Naive B cell (primary cell): Measurements from ENCODE around the gene LRRC31. TPM values are rescaled to one million over a fixed set of nuclear protein-coding genes. Genes with fewer than 3 reads are reported as not detected.

Source experiments
- ATAC-seq, 2 donors: fragments of 150-1000 bp; cut with Tn5 transposase; 2 replicates each; pipeline ENCODE4 v1.10.0; 2021; ENCODE audit warnings: low read depth in 2 of 2, mild to moderate bottlenecking in 2 of 2, moderate library complexity in 2 of 2
- DNase-seq: peaks from one replicate; pipeline ENCODE4 v3.0.0; 2022
- H3K27ac Mint-ChIP-seq, 6 donors: one replicate each; pipeline ENCODE4 v1.8.0; 2020 to 2022; ENCODE audit warnings: mild to moderate bottlenecking in 6 of 6, mixed read lengths in 6 of 6, moderate library complexity in 5 of 6, inconsistent platforms in 2 of 6
- H3K27me3 Mint-ChIP-seq, 3 donors: one replicate each; pipeline ENCODE4 v1.8.0; 2021 to 2022; ENCODE audit warnings: mixed read lengths in 3 of 3, mild to moderate bottlenecking in 1 of 3
- H3K36me3 Mint-ChIP-seq, 2 donors: one replicate each; pipeline ENCODE4 v1.8.0; 2020 to 2022; ENCODE audit warnings: mixed read lengths in 2 of 2, inconsistent platforms in 1 of 2, mild to moderate bottlenecking in 1 of 2
- H3K4me1 Mint-ChIP-seq, 3 donors: one replicate each; pipeline ENCODE4 v1.8.0; 2020 to 2022; ENCODE audit warnings: mixed read lengths in 3 of 3, inconsistent platforms in 1 of 3, mild to moderate bottlenecking in 1 of 3, moderate library complexity in 1 of 3
- H3K4me3 Mint-ChIP-seq, 8 donors: one replicate each; pipeline ENCODE4 v1.8.0; 2020 to 2022; ENCODE audit warnings: mild to moderate bottlenecking in 8 of 8, mixed read lengths in 8 of 8, moderate library complexity in 8 of 8, inconsistent platforms in 2 of 8
- H3K9me3 Mint-ChIP-seq, 7 donors: one replicate each; pipeline ENCODE4 v1.8.0; 2020 to 2022; ENCODE audit warnings: mixed read lengths in 7 of 7, mild to moderate bottlenecking in 5 of 7, inconsistent platforms in 2 of 7, moderate library complexity in 1 of 7
- polyA plus RNA-seq, 6 donors: library from polyadenylated mRNA; unstranded; fragments of 300-500 nt; fragmentation: Illumina TruSeq; gene quantifications; one replicate each; pipeline ENCODE4 v1.2.3, GENCODE V29; 2021; ENCODE audit warnings: low read depth in 6 of 6

LRRC31 gene
- polyA plus RNA-seq, 6 donors from 2014 or later, result not detected

GRCh38 chr3:169850618-169851017, 19.1 kb downstream of the LRRC31 start:
- ATAC-seq (no peak), DNase-seq (no peak)
- Mint-ChIP-seq H3K9me3 (no peaks in the 10 kb centered on the region), H3K4me1 (peaks cover 24 to 44% (median 28%) of the 10 kb centered on the region in 3 donors), H3K27ac (no peak overlapping the region), H3K4me3 (no peak overlapping the region), H3K36me3 (no peaks in the 10 kb centered on the region), H3K27me3 (no peaks in the 10 kb centered on the region)

GRCh38 chr3:169848741-169849140, 21.0 kb downstream of the LRRC31 start:
- peak overlapping the region in 1 of 8 donors; percentile 30 for H3K4me3 Mint-ChIP-seq
- no peak for ATAC-seq
- H3K27ac Mint-ChIP-seq, result peak overlapping the region in 1 of 6 donors; percentile 81

GRCh38 chr3:169847896-169848295, 21.8 kb downstream of the LRRC31 start:
- Mint-ChIP-seq H3K9me3 (no peaks in the 10 kb centered on the region), H3K36me3 (no peaks in the 10 kb centered on the region), H3K4me1 (peaks cover 31 to 59% (median 41%) of the 10 kb centered on the region in 3 donors), H3K4me3 (peak overlapping the region in 6 of 8 donors; percentile 3 to 83 (median 32)), H3K27me3 (no peaks in the 10 kb centered on the region), H3K27ac (peak overlapping the region; percentile 44 to 89 (median 82))
- no peak for DNase-seq
- ATAC-seq, result no peak

More at GRCh38 chr3:169848741-169849140, 21.0 kb downstream of the LRRC31 start:
- Mint-ChIP-seq H3K27me3 (no peaks in the 10 kb centered on the region), H3K36me3 (no peaks in the 10 kb centered on the region), H3K4me1 (peaks cover 24 to 51% (median 33%) of the 10 kb centered on the region in 3 donors), H3K9me3 (no peaks in the 10 kb centered on the region)
- no peak for DNase-seq

- Mint-ChIP-seq H3K4me3 (peak overlapping the region; percentile 42 to 85 (median 78)), H3K27ac (peak overlapping the region; percentile 89 to 98 (median 94)), H3K4me1 (peaks cover 33 to 63% (median 45%) of the 10 kb centered on the region in 3 donors), H3K36me3 (no peaks in the 10 kb centered on the region), H3K27me3 (no peaks in the 10 kb centered on the region), H3K9me3 (no peaks in the 10 kb centered on the region)
- ATAC-seq (peak; percentile 96 to 97), DNase-seq (peak; percentile 64)
These were observed 23.1 kb downstream of the LRRC31 start for GRCh38 chr3:169846458-169847193.

GRCh38 chr3:169842960-169843359, 26.8 kb downstream of the LRRC31 start:
- DNase-seq, result no peak
- peaks cover 39 to 57% (median 52%) of the 10 kb centered on the region in 3 donors for H3K4me1 Mint-ChIP-seq
- H3K27me3 Mint-ChIP-seq, result no peaks in the 10 kb centered on the region
- peak overlapping the region in 5 of 8 donors; percentile 12 to 77 (median 57) for H3K4me3 Mint-ChIP-seq
- ATAC-seq, result no peak
- peak overlapping the region in 4 of 6 donors; percentile 34 to 75 (median 66) for H3K27ac Mint-ChIP-seq
- H3K9me3 Mint-ChIP-seq, result no peaks in the 10 kb centered on the region
- no peaks in the 10 kb centered on the region for H3K36me3 Mint-ChIP-seq

GRCh38 chr3:169841171-169841570, 28.6 kb downstream of the LRRC31 start:
- Mint-ChIP-seq H3K27me3 (no peaks in the 10 kb centered on the region), H3K27ac (peak overlapping the region; percentile 48 to 95 (median 82)), H3K4me1 (peaks cover 40 to 50% (median 48%) of the 10 kb centered on the region in 3 donors), H3K36me3 (no peaks in the 10 kb centered on the region), H3K4me3 (peak overlapping the region in 7 of 8 donors; percentile 62 to 84 (median 76)), H3K9me3 (no peaks in the 10 kb centered on the region)
- DNase-seq (peak; percentile 16), ATAC-seq (peak; percentile 68 to 71)

GRCh38 chr3:169838511-169839030, 31.2 kb downstream of the LRRC31 start:
- H3K9me3 Mint-ChIP-seq, result no peaks in the 10 kb centered on the region
- H3K27ac Mint-ChIP-seq, result no peak overlapping the region
- H3K27me3 Mint-ChIP-seq, result no peaks in the 10 kb centered on the region
- no peaks in the 10 kb centered on the region for H3K36me3 Mint-ChIP-seq
- no peak for ATAC-seq
- peaks cover 46 to 51% (median 47%) of the 10 kb centered on the region in 3 donors for H3K4me1 Mint-ChIP-seq
- peak overlapping the region in 1 of 8 donors; percentile 1 for H3K4me3 Mint-ChIP-seq
- no peak for DNase-seq

- DNase-seq, result no peak
- H3K4me1 Mint-ChIP-seq, result peaks cover 38 to 41% (median 39%) of the 10 kb centered on the region in 3 donors
- no peaks in the 10 kb centered on the region for H3K36me3 Mint-ChIP-seq
- no peaks in the 10 kb centered on the region for H3K27me3 Mint-ChIP-seq
- H3K9me3 Mint-ChIP-seq, result no peaks in the 10 kb centered on the region
- peak overlapping the region in 4 of 8 donors; percentile 18 to 61 (median 30) for H3K4me3 Mint-ChIP-seq
- no peak for ATAC-seq
- H3K27ac Mint-ChIP-seq, result peak overlapping the region in 5 of 6 donors; percentile 80 to 97 (median 93)
These were observed 32.8 kb downstream of the LRRC31 start for GRCh38 chr3:169836942-169837275.

GRCh38 chr3:169836078-169836941, 33.4 kb downstream of the LRRC31 start:
- peak overlapping the region in 7 of 8 donors; percentile 24 to 69 (median 41) for H3K4me3 Mint-ChIP-seq
- peak overlapping the region; percentile 80 to 97 (median 89) for H3K27ac Mint-ChIP-seq
- DNase-seq, result peak; percentile 55

GRCh38 chr3:169835533-169835932, 34.2 kb downstream of the LRRC31 start:
- Mint-ChIP-seq H3K4me1 (peaks cover 27 to 29% (median 28%) of the 10 kb centered on the region in 3 donors), H3K27ac (peak overlapping the region; percentile 68 to 97 (median 89)), H3K36me3 (no peaks in the 10 kb centered on the region), H3K27me3 (no peaks in the 10 kb centered on the region), H3K4me3 (peak overlapping the region in 3 of 8 donors; percentile 24 to 69 (median 39)), H3K9me3 (no peaks in the 10 kb centered on the region)
- DNase-seq, result no peak
- ATAC-seq, result no peak

More at GRCh38 chr3:169836078-169836941, 33.4 kb downstream of the LRRC31 start:
- Mint-ChIP-seq H3K27me3 (no peaks in the 10 kb centered on the region), H3K36me3 (no peaks in the 10 kb centered on the region), H3K4me1 (peaks cover 33 to 37% (median 36%) of the 10 kb centered on the region in 3 donors), H3K9me3 (no peaks in the 10 kb centered on the region)
- ATAC-seq, result peak; percentile 98 to 99

GRCh38 chr3:169827712-169828111, 42.0 kb downstream of the LRRC31 start:
- Mint-ChIP-seq H3K4me1 (peaks cover 0 to 11% (median 0%) of the 10 kb centered on the region in 3 donors), H3K36me3 (no peaks in the 10 kb centered on the region), H3K27ac (no peak overlapping the region), H3K27me3 (no peaks in the 10 kb centered on the region), H3K4me3 (no peak overlapping the region), H3K9me3 (no peaks in the 10 kb centered on the region)
- ATAC-seq (no peak), DNase-seq (no peak)

- no peak overlapping the region for H3K4me3 Mint-ChIP-seq
- no peak overlapping the region for H3K27ac Mint-ChIP-seq
- no peaks in the 10 kb centered on the region for H3K9me3 Mint-ChIP-seq
- DNase-seq (no peak), ATAC-seq (no peak)
- no peaks in the 10 kb centered on the region for H3K36me3 Mint-ChIP-seq
- H3K27me3 Mint-ChIP-seq, result peaks cover 0 to 4% (median 0%) of the 10 kb centered on the region in 3 donors
- peaks cover 0 to 7% (median 4%) of the 10 kb centered on the region in 3 donors for H3K4me1 Mint-ChIP-seq
These were observed 44.4 kb downstream of the LRRC31 start for GRCh38 chr3:169825316-169825715.

GRCh38 chr3:169822983-169823382, 46.8 kb downstream of the LRRC31 start:
- Mint-ChIP-seq H3K36me3 (no peaks in the 10 kb centered on the region), H3K4me1 (peaks cover 6 to 11% (median 10%) of the 10 kb centered on the region in 3 donors), H3K27me3 (peaks cover 0 to 4% (median 0%) of the 10 kb centered on the region in 3 donors), H3K9me3 (peaks cover 0 to 3% (median 0%) of the 10 kb centered on the region in 7 donors), H3K4me3 (no peak overlapping the region), H3K27ac (no peak overlapping the region)
- DNase-seq (no peak), ATAC-seq (no peak)
